Astrocyte (in vitro differentiated cells and primary cell): ENCODE measurements around the gene TREX2.

Experiments used
- EZH2 ChIP-seq: IDR thresholded peaks from 2 replicates; pipeline ENCODE4 v1.6.1; 2012; ENCODE audit warnings: mild to moderate bottlenecking, low read length, inconsistent platforms; ENCODE audit not compliant: insufficient read depth
- TF ChIP-seq, protein P1 (sequence below): IDR thresholded peaks from 2 replicates; pipeline ENCODE4 v1.5.1; 2011; ENCODE audit warnings: low read depth, mild to moderate bottlenecking, inconsistent platforms, low read length, moderate library complexity; ENCODE audit not compliant: insufficient read depth

DNA sequence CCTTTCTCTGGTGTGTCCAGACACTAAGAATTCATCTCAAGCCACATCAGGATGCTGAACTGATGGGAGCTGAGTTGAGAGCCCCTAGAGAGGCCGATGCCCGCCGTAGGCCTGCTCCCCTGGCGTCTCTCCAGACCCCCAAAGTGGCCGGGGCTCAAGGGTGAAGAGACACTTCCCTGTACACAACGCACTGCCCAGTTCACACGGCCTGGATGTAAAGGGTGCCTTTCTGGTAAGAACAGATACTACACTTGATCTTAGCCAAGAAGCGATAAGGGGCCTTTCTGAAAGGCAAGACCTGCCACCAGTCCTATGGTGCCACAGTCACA, 5.1 kb upstream of the TREX2 start:
- TF ChIP-seq, protein P1, sequence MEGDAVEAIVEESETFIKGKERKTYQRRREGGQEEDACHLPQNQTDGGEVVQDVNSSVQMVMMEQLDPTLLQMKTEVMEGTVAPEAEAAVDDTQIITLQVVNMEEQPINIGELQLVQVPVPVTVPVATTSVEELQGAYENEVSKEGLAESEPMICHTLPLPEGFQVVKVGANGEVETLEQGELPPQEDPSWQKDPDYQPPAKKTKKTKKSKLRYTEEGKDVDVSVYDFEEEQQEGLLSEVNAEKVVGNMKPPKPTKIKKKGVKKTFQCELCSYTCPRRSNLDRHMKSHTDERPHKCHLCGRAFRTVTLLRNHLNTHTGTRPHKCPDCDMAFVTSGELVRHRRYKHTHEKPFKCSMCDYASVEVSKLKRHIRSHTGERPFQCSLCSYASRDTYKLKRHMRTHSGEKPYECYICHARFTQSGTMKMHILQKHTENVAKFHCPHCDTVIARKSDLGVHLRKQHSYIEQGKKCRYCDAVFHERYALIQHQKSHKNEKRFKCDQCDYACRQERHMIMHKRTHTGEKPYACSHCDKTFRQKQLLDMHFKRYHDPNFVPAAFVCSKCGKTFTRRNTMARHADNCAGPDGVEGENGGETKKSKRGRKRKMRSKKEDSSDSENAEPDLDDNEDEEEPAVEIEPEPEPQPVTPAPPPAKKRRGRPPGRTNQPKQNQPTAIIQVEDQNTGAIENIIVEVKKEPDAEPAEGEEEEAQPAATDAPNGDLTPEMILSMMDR = no peak
- TF ChIP-seq EZH2 = no peak
